Measurements from ENCODE around the gene PEPD. TPM values are rescaled to one million over a fixed set of nuclear protein-coding genes. Genes with fewer than 3 reads are reported as not detected.

Gene PEPD
- polyA plus RNA-seq, 3 donors = 61.5 to 218 (median 171) TPM

DNA sequence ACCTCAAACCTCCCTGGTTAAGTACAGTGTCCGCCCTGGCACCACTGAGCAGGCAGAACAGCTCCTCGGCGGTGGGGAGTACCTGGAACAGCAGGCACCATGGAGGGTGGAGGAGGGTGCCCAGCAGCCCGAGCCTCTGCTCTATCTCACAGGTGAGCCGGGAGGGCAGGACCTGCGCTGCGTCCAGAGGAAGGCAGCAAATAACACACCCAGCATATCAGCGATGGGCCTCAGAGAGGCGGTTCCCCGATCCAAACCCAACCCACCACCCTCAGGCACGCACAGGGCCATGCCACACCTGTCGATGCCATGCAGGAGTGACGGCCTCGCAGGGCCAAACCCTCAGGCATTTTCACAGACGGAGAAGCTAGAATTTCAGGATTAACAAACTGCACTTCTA, 11.8 kb downstream of the PEPD start:
- no peak for DNase-seq
- H3K79me2 ChIP-seq (ENCODE audit: insufficient read depth, low read length) = no peaks in the 10 kb centered on the region
- no peaks in the 10 kb centered on the region for H3K36me3 ChIP-seq (replicated peaks in 1 of 2; ENCODE audit: control insufficient read depth in 1 of 2, insufficient read depth in 2 of 2, low read length in 2 of 2)
- H3K9me3 ChIP-seq (replicated peaks in 1 of 2; ENCODE audit: control insufficient read depth in 1 of 2, insufficient read depth in 1 of 2, low read length in 2 of 2) = no peaks in the 10 kb centered on the region
- TF ChIP-seq, protein P1, sequence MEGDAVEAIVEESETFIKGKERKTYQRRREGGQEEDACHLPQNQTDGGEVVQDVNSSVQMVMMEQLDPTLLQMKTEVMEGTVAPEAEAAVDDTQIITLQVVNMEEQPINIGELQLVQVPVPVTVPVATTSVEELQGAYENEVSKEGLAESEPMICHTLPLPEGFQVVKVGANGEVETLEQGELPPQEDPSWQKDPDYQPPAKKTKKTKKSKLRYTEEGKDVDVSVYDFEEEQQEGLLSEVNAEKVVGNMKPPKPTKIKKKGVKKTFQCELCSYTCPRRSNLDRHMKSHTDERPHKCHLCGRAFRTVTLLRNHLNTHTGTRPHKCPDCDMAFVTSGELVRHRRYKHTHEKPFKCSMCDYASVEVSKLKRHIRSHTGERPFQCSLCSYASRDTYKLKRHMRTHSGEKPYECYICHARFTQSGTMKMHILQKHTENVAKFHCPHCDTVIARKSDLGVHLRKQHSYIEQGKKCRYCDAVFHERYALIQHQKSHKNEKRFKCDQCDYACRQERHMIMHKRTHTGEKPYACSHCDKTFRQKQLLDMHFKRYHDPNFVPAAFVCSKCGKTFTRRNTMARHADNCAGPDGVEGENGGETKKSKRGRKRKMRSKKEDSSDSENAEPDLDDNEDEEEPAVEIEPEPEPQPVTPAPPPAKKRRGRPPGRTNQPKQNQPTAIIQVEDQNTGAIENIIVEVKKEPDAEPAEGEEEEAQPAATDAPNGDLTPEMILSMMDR (IDR thresholded peaks at IDR 0.05) = no peak
- Mint-ChIP-seq H3K9me3 (peaks cover 0 to 3% (median 0%) of the 10 kb centered on the region in 7 donors), H3K36me3 (peaks cover 17 to 27% of the 10 kb centered on the region in 2 donors), H3K27ac (peak overlapping the region in 1 of 7 donors; percentile 1), H3K4me3 (no peak overlapping the region), H3K4me1 (no peaks in the 10 kb centered on the region), H3K27me3 (ENCODE audit: low read depth in 3 of 3) (peaks cover 0 to 4% (median 1%) of the 10 kb centered on the region in 3 donors)
- H3K4me3 ChIP-seq (replicated peaks in 1 of 3; ENCODE audit: low read depth in 2 of 3, low read length in 3 of 3) = no peak overlapping the region
- H3K4me2 ChIP-seq (replicated peaks; ENCODE audit: extremely low read depth, low read length, poor library complexity, severe bottlenecking) = no peak overlapping the region
- H3K27me3 ChIP-seq (ENCODE audit: control insufficient read depth in 2 of 2, insufficient read depth in 2 of 2, low read length in 2 of 2) = no peaks in the 10 kb centered on the region
- H3K4me1 ChIP-seq (ENCODE audit: control insufficient read depth in 1 of 2, insufficient read depth in 2 of 2, low read length in 2 of 2) = no peaks in the 10 kb centered on the region
- H3K27ac ChIP-seq (ENCODE audit: low read depth in 1 of 2, low read length in 2 of 2) = no peak overlapping the region
- H3K9ac ChIP-seq (ENCODE audit: insufficient read depth, low read length, poor library complexity, severe bottlenecking) = no peak overlapping the region
- no peak overlapping the region for H2AFZ ChIP-seq (ENCODE audit: insufficient read depth, low read depth, low read length, poor library complexity, severe bottlenecking)
- intact Hi-C loops (cut with micrococcal nuclease) = no loop called here
- WGBS (ENCODE audit: insufficient coverage) = 94% methylated on average over 9 of the region's 15 CpGs
- H4K20me1 ChIP-seq (ENCODE audit: insufficient read depth, low read length) = peaks cover 5% of the 10 kb centered on the region

DNA sequence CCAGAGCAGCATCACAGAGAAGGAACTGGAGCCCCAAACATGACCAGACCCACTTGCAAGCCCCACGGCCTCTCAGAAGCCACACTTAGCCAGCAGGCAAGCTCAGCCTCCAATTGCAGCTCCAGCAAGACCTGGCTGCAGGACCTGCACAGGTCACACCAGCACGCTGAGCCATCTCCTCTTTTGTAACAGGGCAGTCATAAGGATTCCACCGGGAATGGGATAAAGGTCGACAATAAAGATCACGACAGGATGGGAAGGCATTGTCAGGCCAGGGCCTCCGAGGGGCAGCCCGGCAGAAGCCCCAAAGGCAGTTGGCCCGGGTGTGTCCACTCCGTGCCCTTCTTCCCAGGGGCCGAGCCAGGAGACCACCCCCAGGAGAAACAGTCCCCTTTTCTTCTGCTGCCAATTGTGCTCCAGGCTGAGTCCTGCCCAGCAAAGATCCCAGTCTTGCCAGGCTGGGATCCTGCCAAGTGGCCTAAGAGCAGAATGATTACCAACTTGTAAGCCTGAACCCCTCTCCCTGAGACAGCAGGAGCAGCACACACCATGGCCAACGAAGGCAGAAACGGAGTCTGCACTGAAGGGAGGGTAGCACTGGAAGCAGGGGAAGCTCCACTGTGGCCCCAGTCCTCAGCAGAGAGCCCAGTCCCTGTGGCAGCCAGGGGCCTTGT, 12.5 kb downstream of the PEPD start:
- Mint-ChIP-seq H3K9me3 (peaks cover 0 to 3% (median 0%) of the 10 kb centered on the region in 7 donors), H3K4me1 (no peaks in the 10 kb centered on the region), H3K27me3 (ENCODE audit: low read depth in 3 of 3) (peaks cover 0 to 4% (median 0%) of the 10 kb centered on the region in 3 donors), H3K4me3 (no peak overlapping the region), H3K27ac (no peak overlapping the region), H3K36me3 (peaks cover 17 to 27% of the 10 kb centered on the region in 2 donors)
- Histone ChIP-seq H3K27ac (ENCODE audit: low read depth in 1 of 2, low read length in 2 of 2) (no peak overlapping the region), H3K4me1 (ENCODE audit: control insufficient read depth in 1 of 2, insufficient read depth in 2 of 2, low read length in 2 of 2) (no peaks in the 10 kb centered on the region), H3K36me3 (replicated peaks in 1 of 2; ENCODE audit: control insufficient read depth in 1 of 2, insufficient read depth in 2 of 2, low read length in 2 of 2) (no peaks in the 10 kb centered on the region), H3K9me3 (replicated peaks in 1 of 2; ENCODE audit: control insufficient read depth in 1 of 2, insufficient read depth in 1 of 2, low read length in 2 of 2) (no peaks in the 10 kb centered on the region), H4K20me1 (ENCODE audit: insufficient read depth, low read length) (no peaks in the 10 kb centered on the region), H3K27me3 (ENCODE audit: control insufficient read depth in 2 of 2, insufficient read depth in 2 of 2, low read length in 2 of 2) (no peaks in the 10 kb centered on the region), H2AFZ (ENCODE audit: insufficient read depth, low read depth, low read length, poor library complexity, severe bottlenecking) (no peak overlapping the region), H3K4me2 (replicated peaks; ENCODE audit: extremely low read depth, low read length, poor library complexity, severe bottlenecking) (no peak overlapping the region), H3K79me2 (ENCODE audit: insufficient read depth, low read length) (no peaks in the 10 kb centered on the region), H3K9ac (ENCODE audit: insufficient read depth, low read length, poor library complexity, severe bottlenecking) (no peak overlapping the region), H3K4me3 (replicated peaks in 1 of 3; ENCODE audit: low read depth in 2 of 3, low read length in 3 of 3) (no peak overlapping the region)
- 96% methylated on average over 6 of the region's 12 CpGs for whole genome bisulfite sequencing (ENCODE audit: insufficient coverage)
- TF ChIP-seq, protein P1 (IDR thresholded peaks at IDR 0.05) = no peak
- no peak for DNase-seq
- intact Hi-C loops (cut with micrococcal nuclease) = no loop called here
